Kidney epithelial cell (primary cell): ENCODE data around the gene CCDC88B. TPM values are rescaled to one million over a fixed set of nuclear protein-coding genes. Genes with fewer than 3 reads are reported as not detected.

ENCODE experiments used
- DNase-seq: peaks from one replicate; pipeline ENCODE4 v3.0.0-alpha.2; 2010; ENCODE audit warnings: low read depth
- H3K27me3 ChIP-seq: 2 replicates; pipeline ENCODE4 v1.6.0; 2011; ENCODE audit warnings: low read length; ENCODE audit not compliant: control insufficient read depth, insufficient read depth
- H3K36me3 ChIP-seq: 2 replicates; pipeline ENCODE4 v1.5.1; 2011; ENCODE audit warnings: low read length; ENCODE audit not compliant: control insufficient read depth, insufficient read depth
- H3K4me3 ChIP-seq: 2 replicates; pipeline ENCODE4 v1.5.1; 2011; ENCODE audit warnings: low read depth, mild to moderate bottlenecking, control low read depth, low read length
- total RNA-seq: library from RNA; depleted of rRNA; stranded (reverse); fragments of >200 nt; gene quantifications from 2 replicates; pipeline ENCODE4 v1.2.3, GENCODE V29; 2015
- TF ChIP-seq, protein P1 (sequence below): IDR thresholded peaks from 2 replicates; pipeline ENCODE4 v1.5.1; 2011; ENCODE audit warnings: mild to moderate bottlenecking, moderate library complexity, low read length, control low read depth, inconsistent platforms; ENCODE audit not compliant: insufficient read depth, poor library complexity, severe bottlenecking

The CCDC88B gene
- total RNA-seq, 1 donor from 2014 or later: 1.3 TPM

DNA sequence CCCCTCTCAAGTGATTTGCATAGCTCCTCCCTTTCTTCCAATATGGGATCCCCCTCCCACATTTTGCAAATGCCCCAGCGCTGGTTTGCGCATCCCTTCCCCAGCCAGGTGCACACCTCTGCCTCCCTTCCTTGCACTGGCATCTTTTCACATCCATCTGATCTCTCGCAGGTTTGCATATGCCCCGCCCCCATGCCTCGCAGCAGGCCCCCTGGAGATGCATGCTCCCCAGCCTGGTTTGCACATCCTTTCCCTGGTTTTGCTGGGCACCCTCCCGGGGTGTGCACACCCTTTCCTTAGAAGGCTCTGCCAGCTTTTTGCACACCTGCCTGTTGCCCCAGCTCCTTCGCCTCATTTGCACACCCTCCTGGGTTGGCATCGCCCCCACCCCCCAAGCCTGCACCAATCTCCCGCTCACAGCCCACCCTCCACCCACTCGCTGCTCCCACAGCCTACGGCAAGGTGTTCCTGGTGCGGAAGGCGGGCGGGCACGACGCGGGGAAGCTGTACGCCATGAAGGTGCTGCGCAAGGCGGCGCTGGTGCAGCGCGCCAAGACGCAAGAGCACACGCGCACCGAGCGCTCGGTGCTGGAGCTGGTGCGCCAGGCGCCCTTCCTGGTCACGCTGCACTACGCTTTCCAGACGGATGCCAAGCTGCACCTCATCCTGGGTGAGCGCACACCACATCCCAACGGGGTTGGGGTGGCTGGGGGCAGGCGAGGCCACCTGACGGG is 19.9 kb downstream of the CCDC88B start:
- no peaks in the 10 kb centered on the region for H3K36me3 ChIP-seq
- no peaks in the 10 kb centered on the region for H3K27me3 ChIP-seq
- TF ChIP-seq, protein P1, sequence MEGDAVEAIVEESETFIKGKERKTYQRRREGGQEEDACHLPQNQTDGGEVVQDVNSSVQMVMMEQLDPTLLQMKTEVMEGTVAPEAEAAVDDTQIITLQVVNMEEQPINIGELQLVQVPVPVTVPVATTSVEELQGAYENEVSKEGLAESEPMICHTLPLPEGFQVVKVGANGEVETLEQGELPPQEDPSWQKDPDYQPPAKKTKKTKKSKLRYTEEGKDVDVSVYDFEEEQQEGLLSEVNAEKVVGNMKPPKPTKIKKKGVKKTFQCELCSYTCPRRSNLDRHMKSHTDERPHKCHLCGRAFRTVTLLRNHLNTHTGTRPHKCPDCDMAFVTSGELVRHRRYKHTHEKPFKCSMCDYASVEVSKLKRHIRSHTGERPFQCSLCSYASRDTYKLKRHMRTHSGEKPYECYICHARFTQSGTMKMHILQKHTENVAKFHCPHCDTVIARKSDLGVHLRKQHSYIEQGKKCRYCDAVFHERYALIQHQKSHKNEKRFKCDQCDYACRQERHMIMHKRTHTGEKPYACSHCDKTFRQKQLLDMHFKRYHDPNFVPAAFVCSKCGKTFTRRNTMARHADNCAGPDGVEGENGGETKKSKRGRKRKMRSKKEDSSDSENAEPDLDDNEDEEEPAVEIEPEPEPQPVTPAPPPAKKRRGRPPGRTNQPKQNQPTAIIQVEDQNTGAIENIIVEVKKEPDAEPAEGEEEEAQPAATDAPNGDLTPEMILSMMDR: peak; percentile 12
- peak overlapping the region; percentile 74 for H3K4me3 ChIP-seq
- DNase-seq: no peak

DNA sequence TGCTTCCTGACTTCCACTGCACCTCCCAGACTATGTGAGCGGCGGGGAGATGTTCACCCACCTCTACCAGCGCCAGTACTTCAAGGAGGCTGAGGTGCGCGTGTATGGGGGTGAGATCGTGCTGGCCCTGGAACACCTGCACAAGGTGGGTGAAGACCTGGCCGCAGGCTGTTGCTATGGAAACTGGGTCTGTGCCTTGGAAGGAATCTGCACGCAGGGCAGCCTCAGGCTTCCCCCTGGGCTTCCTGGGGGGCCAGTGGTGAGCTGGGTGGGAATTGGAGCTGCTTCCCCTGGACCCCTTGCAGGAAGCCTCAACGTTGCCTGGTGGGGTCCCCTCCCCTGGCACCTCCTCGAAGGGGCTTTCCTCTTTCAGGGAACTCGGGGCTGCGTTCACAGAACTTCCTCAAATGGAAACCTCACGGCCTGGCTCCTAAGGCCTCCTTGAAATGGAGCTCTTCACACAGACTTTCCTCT is 20.5 kb downstream of the CCDC88B start:
- Histone ChIP-seq H3K36me3 (peaks cover 2% of the 10 kb centered on the region), H3K27me3 (no peaks in the 10 kb centered on the region), H3K4me3 (no peak overlapping the region)
- no peak for DNase-seq
- TF ChIP-seq, protein P1: no peak

DNA sequence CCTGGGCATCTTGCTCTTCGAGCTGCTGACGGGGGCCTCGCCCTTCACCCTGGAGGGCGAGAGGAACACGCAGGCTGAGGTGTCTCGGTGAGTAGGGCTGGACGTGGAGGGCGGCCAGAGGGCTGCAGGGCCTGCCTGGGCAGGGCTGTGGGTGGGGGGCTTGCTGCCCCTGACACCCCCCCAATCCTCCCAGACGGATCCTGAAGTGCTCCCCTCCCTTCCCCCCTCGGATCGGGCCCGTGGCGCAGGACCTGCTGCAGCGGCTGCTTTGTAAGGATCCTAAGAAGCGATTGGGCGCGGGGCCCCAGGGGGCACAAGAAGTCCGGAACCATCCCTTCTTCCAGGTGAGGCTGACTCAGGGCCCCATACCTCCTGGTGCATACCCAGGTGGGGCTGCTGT is 21.7 kb downstream of the CCDC88B start:
- Histone ChIP-seq H3K36me3 (peaks cover 4% of the 10 kb centered on the region), H3K27me3 (no peaks in the 10 kb centered on the region), H3K4me3 (no peak overlapping the region)
- DNase-seq: no peak
- TF ChIP-seq, protein P1: no peak

DNA sequence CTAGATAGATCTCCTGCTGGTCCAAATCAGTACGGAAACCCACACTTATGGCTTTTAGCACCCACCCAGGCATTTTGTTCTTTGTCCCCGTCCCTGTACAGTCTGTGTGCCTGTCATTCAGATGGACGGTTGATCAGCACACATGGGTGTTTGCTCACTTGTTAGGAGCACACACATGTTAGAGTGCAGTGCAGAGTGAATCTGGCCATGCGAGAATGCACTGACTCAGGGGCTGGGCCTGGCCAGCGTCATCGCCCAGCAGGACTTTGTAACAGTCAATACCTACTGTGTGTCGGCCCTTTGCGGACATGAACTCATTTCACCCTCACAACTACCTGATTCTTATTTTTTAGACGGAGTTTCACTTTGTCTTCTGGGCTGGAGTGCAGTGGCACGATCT is 22.3 kb downstream of the CCDC88B start:
- TF ChIP-seq, protein P1: no peak
- no peak overlapping the region for H3K4me3 ChIP-seq
- H3K27me3 ChIP-seq: no peaks in the 10 kb centered on the region
- DNase-seq: no peak
- peaks cover 4% of the 10 kb centered on the region for H3K36me3 ChIP-seq

DNA sequence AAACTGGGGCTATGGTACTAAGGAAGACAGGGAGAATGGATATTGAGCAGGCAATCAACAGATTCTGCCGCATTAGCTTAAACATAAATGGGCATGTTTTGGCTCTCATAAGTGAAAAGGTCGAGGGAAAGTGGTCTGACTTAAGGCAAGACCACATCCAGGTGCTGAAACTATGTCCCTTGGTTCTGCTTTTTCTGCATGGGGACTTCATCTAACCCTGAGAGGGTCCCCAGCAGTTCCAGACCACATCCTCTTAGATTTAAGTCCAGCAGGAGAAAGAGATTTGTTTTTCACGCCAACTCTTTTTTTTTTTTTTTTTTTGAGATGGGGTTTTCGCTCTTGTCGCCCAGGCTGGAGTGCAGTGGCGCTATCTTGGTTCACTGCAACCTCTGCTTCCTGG is 24.4 kb downstream of the CCDC88B start:
- DNase-seq: no peak
- H3K4me3 ChIP-seq: no peak overlapping the region
- TF ChIP-seq, protein P1: no peak
- peaks cover 4% of the 10 kb centered on the region for H3K36me3 ChIP-seq
- H3K27me3 ChIP-seq: no peaks in the 10 kb centered on the region

DNA sequence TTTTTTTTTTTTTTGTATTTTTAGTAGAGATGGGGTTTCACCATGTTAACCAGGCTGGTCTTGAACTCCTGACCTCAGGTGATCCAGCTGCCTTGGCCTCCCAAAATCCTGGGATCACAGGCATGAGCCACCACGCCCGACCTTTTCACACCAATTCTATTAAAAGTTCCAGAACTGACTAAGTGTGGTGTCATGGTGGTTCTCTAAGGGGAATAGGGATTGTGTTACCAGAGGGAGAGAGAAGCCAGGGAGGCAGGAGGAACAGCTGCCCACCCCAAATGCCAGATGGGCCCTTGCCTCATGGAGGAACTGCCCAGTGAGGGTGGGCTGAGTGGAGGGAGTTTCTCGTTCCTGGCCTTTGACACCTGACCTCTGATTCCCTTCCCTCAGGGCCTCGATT is 24.9 kb downstream of the CCDC88B start:
- no peak overlapping the region for H3K4me3 ChIP-seq
- no peaks in the 10 kb centered on the region for H3K27me3 ChIP-seq
- no peak for DNase-seq
- TF ChIP-seq, protein P1: no peak
- peaks cover 4% of the 10 kb centered on the region for H3K36me3 ChIP-seq
